Jurkat, Clone E6-1 (cell line): ENCODE data around the gene SHFL. TPM values are rescaled to one million over a fixed set of nuclear protein-coding genes. Genes with fewer than 3 reads are reported as not detected.

ENCODE experiments used
- DNase-seq: peaks from one replicate; pipeline ENCODE4 v3.0.0-alpha.2; 2011; ENCODE audit warnings: low read depth, low spot score
- H3K4me3 ChIP-seq: 2 replicates; pipeline ENCODE4 v1.5.1; 2011; ENCODE audit warnings: mild to moderate bottlenecking, low read length, control low read depth, moderate library complexity
- polyA plus RNA-seq: library from polyadenylated mRNA; unstranded; fragments of >200 nt; gene quantifications from one replicate; pipeline ENCODE4 v1.2.1, GENCODE V29; 2012; ENCODE audit warnings: missing spikeins; ENCODE audit not compliant: insufficient read length, insufficient read depth

The SHFL gene
- polyA plus RNA-seq, result 35.4 TPM

DNA sequence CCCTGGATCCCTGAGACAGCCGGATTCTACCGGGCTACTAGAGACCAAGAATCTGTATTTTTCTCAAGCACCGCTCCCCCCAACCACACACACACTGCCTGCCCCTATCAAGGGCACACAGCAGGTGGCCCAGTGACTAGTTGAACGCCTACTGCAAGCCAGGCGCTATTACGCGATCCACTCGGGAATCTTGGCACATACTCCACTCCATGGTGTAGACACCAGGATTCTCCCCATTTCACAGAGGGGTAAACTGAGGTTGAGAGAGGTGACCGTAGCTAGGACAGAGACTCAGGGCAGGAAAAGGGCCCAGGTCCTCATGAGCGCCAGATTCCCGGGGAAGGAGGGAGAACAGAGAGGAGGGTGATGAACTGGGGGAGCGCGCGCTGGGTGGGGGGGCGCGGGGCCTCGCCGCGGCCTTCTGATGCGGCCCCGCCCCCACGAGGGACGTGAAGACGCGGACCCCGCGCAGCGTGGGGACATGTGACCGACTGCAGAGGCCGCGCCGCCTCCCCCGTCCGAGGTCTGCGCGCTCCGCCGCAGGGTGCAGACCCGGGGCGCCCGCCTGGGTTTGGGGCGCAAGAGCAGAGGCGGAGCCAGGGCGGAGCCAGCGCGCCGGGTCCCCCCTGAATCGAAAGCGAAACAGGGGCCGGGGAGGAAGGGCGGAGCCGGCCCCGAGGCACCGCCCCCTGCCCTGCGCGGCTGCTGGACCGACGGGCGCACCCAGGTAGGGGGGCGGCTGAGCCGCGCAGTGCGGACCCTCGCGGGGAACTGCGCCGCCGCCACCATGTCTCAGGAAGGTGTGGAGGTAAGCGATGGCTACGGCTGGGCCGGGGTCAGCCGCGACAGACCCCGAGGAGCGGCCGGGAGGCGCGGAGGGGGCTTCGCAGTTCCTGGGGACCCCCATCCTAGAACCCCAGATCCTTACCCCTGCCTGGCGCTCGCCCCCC is at the start of gene SHFL:
Gene SHFL (plus strand): TSS at position 677 of the 950 bp plus-strand sequence. CDS start 111 bp downstream, at position 788.
- H3K4me3 ChIP-seq, result peak within 1 kb of the TSS; percentile 89
- DNase-seq, result peak; percentile 52

DNA sequence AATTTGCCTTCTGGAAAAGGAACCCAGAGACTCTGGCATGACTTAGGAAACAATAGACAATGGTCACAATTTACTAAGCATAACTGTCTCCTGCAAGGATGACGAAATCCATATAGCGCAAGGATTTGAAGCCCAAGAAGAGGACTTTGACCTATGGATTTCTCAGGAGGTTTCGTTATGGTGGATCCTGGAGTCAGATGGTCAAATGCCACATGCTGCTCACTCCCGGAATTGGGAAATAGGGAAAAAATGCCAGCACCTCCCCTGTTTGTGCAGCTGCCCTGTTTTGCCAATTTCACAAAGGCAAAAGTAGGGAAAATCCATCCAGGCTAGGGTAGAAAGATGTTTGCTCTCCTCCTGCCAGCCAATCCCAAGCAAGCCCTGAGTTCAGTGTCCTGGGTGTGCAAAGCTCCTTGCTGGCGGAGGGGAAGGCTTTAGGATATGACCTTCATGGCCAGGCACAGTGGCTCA is 49.5 kb upstream of the SHFL start:
- no peak overlapping the region for H3K4me3 ChIP-seq
- DNase-seq, result no peak

- DNase-seq, result no peak
- no peak overlapping the region for H3K4me3 ChIP-seq
Observed at GRCh38 chr19:10037367-10037766, 48.8 kb upstream of the SHFL start.

GRCh38 chr19:10037809-10038208 is 48.3 kb upstream of the SHFL start:
- no peak for DNase-seq
- no peak overlapping the region for H3K4me3 ChIP-seq

DNA sequence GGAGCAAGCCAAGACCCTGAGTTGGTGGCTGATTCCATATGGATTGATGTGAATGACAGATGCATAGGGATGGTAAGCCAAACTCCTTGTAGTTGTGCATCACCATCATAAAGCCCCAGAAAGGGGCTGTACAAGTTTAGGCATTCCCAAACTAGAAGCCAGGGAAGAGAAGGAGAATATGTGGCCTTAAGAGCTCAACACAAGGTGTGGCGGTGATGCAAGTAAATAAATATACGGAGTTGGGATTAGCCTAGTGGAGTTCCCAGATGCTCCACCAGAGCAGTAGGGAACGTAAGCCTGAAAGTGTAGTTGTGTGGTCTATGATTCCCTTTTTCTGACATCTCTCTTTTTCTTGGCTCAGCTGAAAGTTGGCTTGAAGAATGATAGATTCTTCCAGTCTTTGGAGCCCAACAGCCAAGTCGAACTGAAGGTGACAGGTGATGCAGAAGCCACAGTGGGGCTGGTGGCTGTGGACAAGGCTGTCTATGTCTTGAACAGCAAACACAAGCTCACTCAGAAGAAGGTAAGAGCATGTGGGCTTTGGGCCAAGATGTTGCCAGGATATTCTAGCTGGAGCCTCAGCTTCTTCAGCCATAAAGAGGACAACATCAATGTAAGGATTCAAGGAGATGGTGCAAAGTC is 42.7 kb upstream of the SHFL start:
- H3K4me3 ChIP-seq, result no peak overlapping the region
- no peak for DNase-seq

DNA sequence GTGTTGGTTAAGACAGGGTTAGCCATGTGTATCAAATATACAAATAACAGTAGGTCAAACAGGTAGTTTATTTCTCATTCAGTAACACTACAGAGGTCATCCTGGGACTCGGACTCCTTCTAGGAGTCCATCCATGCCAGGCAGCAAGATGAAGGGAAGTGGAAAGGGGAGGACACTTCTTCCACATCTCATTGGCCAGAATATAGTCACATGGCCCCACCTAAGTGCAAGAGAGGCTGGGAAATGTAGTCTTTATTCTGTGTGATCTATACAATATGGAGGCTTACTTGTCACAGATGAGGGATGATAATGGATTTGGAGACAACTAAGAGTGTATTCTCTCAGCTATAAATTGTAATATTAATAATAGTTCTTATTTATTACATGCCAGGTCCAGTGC is 41.7 kb upstream of the SHFL start:
- peak; percentile 31 for DNase-seq
- no peak overlapping the region for H3K4me3 ChIP-seq

GRCh38 chr19:10045371-10045770 is 40.7 kb upstream of the SHFL start:
- no peak for DNase-seq
- H3K4me3 ChIP-seq, result no peak overlapping the region

DNA sequence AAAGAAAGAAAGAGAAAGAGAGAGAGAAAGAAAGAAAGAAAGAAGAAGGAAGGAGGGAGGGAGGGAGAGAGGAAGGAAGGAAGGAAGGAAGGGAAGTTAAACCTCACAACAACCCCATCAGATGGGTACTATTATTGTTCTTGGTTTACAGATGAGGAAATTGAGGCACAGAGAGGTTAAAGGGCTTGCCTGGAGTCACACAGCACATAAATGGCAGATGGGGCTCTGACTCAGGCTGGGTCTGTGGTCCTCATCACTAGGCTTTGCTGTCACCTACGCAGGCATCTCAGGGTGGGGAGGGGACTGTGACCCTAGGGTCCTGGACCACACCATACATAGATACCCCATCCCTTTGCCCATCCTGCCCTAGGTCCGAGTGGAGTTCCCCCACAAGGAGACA is 36.5 kb upstream of the SHFL start:
- no peak overlapping the region for H3K4me3 ChIP-seq
- DNase-seq, result no peak

DNA sequence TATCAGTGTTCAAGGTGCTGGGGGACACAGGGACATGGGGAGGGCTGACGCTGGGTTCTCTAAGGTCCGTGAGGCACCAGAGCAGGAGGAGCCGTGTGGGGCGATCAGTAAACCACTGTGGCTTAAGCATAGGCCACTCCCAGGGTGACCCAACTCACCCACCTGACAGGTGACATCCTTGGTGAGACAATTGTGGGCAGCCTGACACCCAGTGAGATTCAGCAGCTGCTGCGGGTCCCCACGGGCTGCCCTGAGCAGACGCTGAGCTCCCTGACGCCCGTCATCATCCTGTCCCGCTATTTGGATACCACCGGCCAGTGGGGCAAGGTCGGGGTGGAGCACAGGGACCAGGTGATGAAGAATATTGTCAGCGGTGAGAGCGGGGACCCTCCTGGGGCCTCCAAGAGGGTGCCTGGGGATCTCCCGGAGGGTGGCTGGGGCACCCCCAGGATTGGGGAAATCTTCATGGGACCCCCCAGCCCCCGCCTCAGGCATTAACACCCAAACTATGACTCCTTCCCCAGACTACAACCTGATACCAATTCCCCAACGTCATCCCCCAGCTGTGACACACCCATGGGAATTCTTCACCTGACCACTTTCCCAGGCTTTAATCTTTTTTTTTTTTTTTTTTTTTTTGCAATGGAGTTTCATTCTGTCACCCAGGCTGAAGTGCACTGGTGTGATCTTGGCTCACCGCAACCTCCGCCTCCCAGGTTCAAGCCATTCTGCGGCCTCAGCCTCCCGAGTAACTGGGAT is 33.3 kb upstream of the SHFL start:
- no peak overlapping the region for H3K4me3 ChIP-seq
- DNase-seq, result no peak

DNA sequence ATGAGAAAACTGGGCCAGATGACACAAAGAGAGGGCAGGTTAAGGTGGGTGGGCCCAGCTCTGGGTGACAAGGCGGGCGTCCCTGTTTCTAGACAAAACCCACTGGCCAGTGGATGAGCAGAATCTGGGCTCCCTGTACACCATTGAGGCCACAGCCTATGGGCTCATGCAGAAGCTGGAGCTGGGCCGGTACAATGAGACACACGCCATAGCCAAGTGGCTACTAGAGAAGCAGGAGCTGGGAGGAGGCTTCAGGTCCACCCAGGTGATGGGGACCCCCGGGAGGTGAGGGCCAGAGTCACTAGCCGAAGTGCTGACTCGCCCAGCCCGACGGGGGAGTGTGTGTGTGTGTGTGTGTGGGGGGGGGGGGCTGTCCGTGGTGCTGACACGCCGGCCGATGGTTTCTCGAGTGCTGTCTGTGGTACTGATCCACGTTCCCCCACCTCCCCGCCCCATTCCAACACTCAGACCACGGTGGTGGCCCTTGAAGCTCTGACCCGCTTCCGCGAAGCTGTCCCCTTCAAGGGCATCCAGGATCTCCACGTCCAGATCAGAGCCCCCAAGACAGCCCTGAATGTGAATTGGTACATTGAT is 24.3 kb upstream of the SHFL start:
- DNase-seq, result no peak
- H3K4me3 ChIP-seq, result no peak overlapping the region

- peak; percentile 28 for DNase-seq
- H3K4me3 ChIP-seq, result no peak overlapping the region
Observed at GRCh38 chr19:10068205-10068604, 17.9 kb upstream of the SHFL start.

- no peak overlapping the region for H3K4me3 ChIP-seq
- no peak for DNase-seq
Observed at GRCh38 chr19:10069046-10069445, 17.1 kb upstream of the SHFL start.

GRCh38 chr19:10070730-10071446 is 15.2 kb upstream of the SHFL start:
- H3K4me3 ChIP-seq, result no peak overlapping the region
- no peak for DNase-seq

- peak; percentile 82 for DNase-seq
- no peak overlapping the region for H3K4me3 ChIP-seq
Observed at GRCh38 chr19:10074153-10074552, 12.0 kb upstream of the SHFL start.

DNA sequence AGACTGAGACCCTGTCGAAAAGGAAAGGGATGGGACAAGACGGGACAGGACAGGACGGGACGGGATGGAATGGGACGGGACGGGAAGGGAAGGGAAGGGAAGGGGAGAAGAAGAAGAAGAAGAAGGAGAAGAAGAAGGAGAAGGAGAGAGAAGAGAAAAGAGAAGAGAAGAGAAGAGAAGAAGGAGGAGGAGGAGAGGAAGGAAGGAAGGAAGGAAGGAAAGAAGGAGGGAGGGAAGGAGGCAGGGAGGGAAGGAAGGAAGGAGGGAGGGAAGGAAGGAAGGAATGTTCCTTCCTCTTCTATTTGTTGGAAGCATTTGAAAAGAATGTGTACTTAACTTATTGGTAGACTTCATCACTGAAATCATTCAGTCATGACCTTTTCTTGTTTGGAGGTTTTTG is 9.6 kb upstream of the SHFL start:
- H3K4me3 ChIP-seq, result no peak overlapping the region
- DNase-seq, result no peak

DNA sequence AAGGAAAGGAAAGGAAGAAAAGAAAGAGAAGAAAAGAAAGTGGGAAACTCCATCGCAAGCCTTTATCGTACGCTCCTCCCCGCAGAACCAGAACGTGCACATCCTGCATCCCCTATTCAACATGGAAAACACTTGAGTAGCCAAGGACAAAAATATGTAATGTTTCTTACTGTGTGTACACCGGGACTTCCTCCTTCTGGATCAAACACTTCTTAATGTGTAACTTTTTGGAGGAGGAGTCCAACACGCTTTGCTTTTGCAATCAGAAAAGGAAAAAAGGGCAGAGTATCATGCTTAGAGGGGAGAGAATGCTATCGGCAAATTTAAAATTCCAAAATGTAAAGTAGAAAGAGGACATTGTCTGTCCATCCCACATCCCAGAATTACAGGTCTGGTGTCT is 7.8 kb upstream of the SHFL start:
- DNase-seq, result no peak

GRCh38 chr19:10079031-10079453 is 7.1 kb upstream of the SHFL start:
- no peak for DNase-seq
- no peak overlapping the region for H3K4me3 ChIP-seq

More for the DNA sequence above, 7.8 kb upstream of the SHFL start:
- H3K4me3 ChIP-seq, result no peak overlapping the region

- no peak for DNase-seq
- no peak overlapping the region for H3K4me3 ChIP-seq
Observed at GRCh38 chr19:10083911-10084310, 2.2 kb upstream of the SHFL start.

- no peak for DNase-seq
- H3K4me3 ChIP-seq, result no peak overlapping the region
Observed at GRCh38 chr19:10084803-10085202, 1.3 kb upstream of the SHFL start.
